ENCODE results near the gene ZMYND19.

DNA sequence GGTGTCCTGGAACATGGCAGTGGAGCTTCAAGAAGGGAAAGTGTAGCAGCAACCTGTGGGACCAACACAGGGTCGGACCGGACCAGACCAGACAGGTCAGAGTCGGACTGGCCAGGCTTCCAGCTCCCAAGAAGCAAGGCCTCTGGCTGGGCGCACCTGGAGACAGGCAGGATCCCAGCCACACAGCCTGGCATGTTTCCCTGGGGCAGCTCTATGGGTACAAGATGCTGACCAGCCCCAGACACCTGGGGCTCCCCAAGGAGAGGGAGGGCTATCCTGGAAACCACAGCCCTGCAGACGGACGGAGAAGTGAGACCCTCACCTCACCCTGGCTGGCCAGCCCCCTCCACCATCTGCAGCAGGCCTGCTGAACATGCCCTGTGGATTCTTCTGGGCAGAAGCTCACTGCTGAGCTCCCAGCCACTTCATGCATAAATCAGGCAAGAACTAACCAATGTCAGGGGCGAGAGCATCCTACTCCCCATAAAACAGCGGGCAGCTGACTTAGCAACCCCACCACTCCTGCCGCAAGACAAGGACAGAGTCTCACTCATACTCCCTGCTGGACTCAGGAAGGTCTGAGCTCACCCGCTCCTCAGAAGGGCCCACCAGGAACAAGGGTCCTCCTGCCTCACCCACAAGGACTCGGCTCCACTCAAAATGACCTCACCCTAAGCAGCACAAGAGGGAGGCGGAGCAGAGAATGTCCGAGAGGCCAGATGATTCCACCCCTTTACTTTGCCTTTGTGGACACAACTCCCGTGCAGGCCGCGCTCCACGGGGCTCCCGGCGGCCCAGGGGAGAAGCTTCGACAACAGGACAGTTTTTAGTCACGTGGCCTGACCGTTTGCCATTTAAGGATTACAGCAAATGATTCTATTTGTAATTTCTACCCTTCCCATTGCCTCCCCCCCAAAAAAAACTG is 8.7 kb downstream of the ZMYND19 start:
- TF ChIP-seq, protein P1, sequence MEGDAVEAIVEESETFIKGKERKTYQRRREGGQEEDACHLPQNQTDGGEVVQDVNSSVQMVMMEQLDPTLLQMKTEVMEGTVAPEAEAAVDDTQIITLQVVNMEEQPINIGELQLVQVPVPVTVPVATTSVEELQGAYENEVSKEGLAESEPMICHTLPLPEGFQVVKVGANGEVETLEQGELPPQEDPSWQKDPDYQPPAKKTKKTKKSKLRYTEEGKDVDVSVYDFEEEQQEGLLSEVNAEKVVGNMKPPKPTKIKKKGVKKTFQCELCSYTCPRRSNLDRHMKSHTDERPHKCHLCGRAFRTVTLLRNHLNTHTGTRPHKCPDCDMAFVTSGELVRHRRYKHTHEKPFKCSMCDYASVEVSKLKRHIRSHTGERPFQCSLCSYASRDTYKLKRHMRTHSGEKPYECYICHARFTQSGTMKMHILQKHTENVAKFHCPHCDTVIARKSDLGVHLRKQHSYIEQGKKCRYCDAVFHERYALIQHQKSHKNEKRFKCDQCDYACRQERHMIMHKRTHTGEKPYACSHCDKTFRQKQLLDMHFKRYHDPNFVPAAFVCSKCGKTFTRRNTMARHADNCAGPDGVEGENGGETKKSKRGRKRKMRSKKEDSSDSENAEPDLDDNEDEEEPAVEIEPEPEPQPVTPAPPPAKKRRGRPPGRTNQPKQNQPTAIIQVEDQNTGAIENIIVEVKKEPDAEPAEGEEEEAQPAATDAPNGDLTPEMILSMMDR (conservative IDR thresholded peaks at IDR 0.05; ENCODE audit: low read length) = no peak
- no peak for TF ChIP-seq EZH2phosphoT487 (IDR thresholded peaks at IDR 0.05; ENCODE audit: borderline replicate concordance)

Data from Loucy (cell line).